GM12878 (cell line): ENCODE data around the gene MAN1A1. TPM values are rescaled to one million over a fixed set of nuclear protein-coding genes. Genes with fewer than 3 reads are reported as not detected.
"Not testable (repeated sequence)": the region's sequence is repeated elsewhere in the genome, so short reads cannot be mapped to it uniquely, and the experiment has no call there.

Source experiments
- ATAC-seq: fragments of 200-7000 bp; cut with Tn5 transposase; 3 replicates; pipeline ENCODE4 v1.9.1; 2020; ENCODE audit warnings: mild to moderate bottlenecking, moderate library complexity
- BruUV-seq: library from RNA; stranded (reverse); fragments of 400-500 nt; replicated peaks from 2 replicates; lab custom pipeline; 2021; lab: Mats Ljungman, UMichigan
- CTCF ChIA-PET: fragments of 300-600 bp; sonication (Branson Sonifier 250); formaldehyde crosslinking; extraction: SDS; loops from one replicate; lab custom pipeline; 2021; ENCODE audit warnings: inconsistent platforms; lab: Yijun Ruan, JAX
- POLR2A ChIA-PET: fragments of 350-600 bp; formaldehyde crosslinking; extraction: SDS; loops from one replicate; lab custom pipeline; 2021; ENCODE audit warnings: inconsistent platforms; lab: Charles Lee
- RAD21 ChIA-PET: fragments of 300-600 bp; sonication (Branson Sonifier 250); formaldehyde crosslinking; loops from one replicate; lab custom pipeline; 2023; ENCODE audit warnings: antibody characterized with exemption; ENCODE audit not compliant: unreplicated experiment; lab: Charles Lee
- SMC1A ChIA-PET: fragments of 300-600 bp; sonication (Branson Sonifier 250); formaldehyde crosslinking; loops from one replicate; lab custom pipeline; 2023; ENCODE audit not compliant: unreplicated experiment, uncharacterized antibody; lab: Charles Lee
- DNase-seq: peaks from one replicate; pipeline ENCODE4 v3.0.0-alpha.2; 2011; ENCODE audit warnings: low read depth, low spot score
- FAIRE-seq: peaks from 3 replicates; lab custom pipeline; 2011; peaks lifted over from hg19 to GRCh38; lab: Jason Lieb, UNC
- H2AFZ ChIP-seq: 2 replicates; pipeline ENCODE4 v1.6.0; 2011; ENCODE audit warnings: low read depth, low read length, control low read depth; ENCODE audit not compliant: control insufficient read depth
- H3K27ac ChIP-seq: 2 replicates; pipeline ENCODE4 v1.5.1; 2011; ENCODE audit warnings: control low read depth; ENCODE audit not compliant: control insufficient read depth, insufficient read depth
- H3K27me3 ChIP-seq, 2 experiments: replicated peaks in 1 of 2; 2 replicates each; pipeline versions ENCODE4 v1.6.0 to v1.6.1; 2011; ENCODE audit warnings: low read length in 1 of 2; ENCODE audit not compliant: control insufficient read depth in 2 of 2, insufficient read depth in 2 of 2
- H3K36me3 ChIP-seq, 2 experiments: 2 replicates each; pipeline ENCODE4 v1.5.1; 2011; ENCODE audit warnings: low read length in 1 of 2; ENCODE audit not compliant: control insufficient read depth in 2 of 2, insufficient read depth in 2 of 2
- H3K4me1 ChIP-seq: 2 replicates; pipeline ENCODE4 v1.6.1; 2011; ENCODE audit warnings: mild to moderate bottlenecking, low read length, moderate library complexity, mixed read lengths; ENCODE audit not compliant: control insufficient read depth, insufficient read depth
- H3K4me2 ChIP-seq: 2 replicates; pipeline ENCODE4 v1.6.0; 2011; ENCODE audit warnings: control low read depth; ENCODE audit not compliant: control insufficient read depth, insufficient read depth
- H3K4me3 ChIP-seq: fragments of 200-600 bp; sonication (generic); 2 replicates; pipeline ENCODE4 v1.5.1; 2016
- H3K79me2 ChIP-seq: 2 replicates; pipeline ENCODE4 v1.6.0; 2011; ENCODE audit warnings: low read length; ENCODE audit not compliant: control insufficient read depth, insufficient read depth
- H3K9ac ChIP-seq: 2 replicates; pipeline ENCODE4 v1.8.0; 2011; ENCODE audit warnings: low read length, control low read depth, mixed read lengths; ENCODE audit not compliant: control insufficient read depth, insufficient read depth
- H3K9me3 ChIP-seq: replicated peaks from 3 replicates; pipeline ENCODE4 v1.5.1; 2011; ENCODE audit warnings: mild to moderate bottlenecking, low read length; ENCODE audit not compliant: control insufficient read depth, insufficient read depth
- H4K20me1 ChIP-seq: 2 replicates; pipeline ENCODE4 v1.6.0; 2011; ENCODE audit not compliant: control insufficient read depth, insufficient read depth
- EZH2 ChIP-seq: IDR thresholded peaks from 2 replicates; pipeline ENCODE4 v1.6.1; 2012; ENCODE audit warnings: low read depth, mild to moderate bottlenecking, control low read depth, inconsistent platforms, low read length, borderline replicate concordance; ENCODE audit not compliant: control insufficient read depth
- MEF2B ChIP-seq: fragments of 450-650 bp; IDR thresholded peaks from 2 replicates; pipeline ENCODE4 v1.6.1; 2018; ENCODE audit warnings: mild to moderate bottlenecking, moderate library complexity; ENCODE audit not compliant: partially characterized antibody, poor library complexity, severe bottlenecking
- SMAD5 ChIP-seq: IDR thresholded peaks from 2 replicates; pipeline ENCODE4 v1.6.1; 2016; ENCODE audit warnings: antibody characterized with exemption, low read depth
- ZBTB11 ChIP-seq: fragments of 450-650 bp; formaldehyde crosslinking; IDR thresholded peaks from 2 replicates; pipeline ENCODE4 v1.5.0; 2022; ENCODE audit warnings: mild to moderate bottlenecking, missing genetic modification characterization
- ZBTB4 ChIP-seq: fragments of 450-650 bp; formaldehyde crosslinking; IDR thresholded peaks from 2 replicates; pipeline ENCODE4 v1.4.0; 2022; ENCODE audit warnings: mild to moderate bottlenecking, moderate library complexity
- WGBS: methylation state at CpG from one replicate; pipeline ENCODE4 v1.1.6; 2016; ENCODE audit warnings: low lambda C conversion rate; ENCODE audit not compliant: insufficient replicate concordance, insufficient coverage; ENCODE audit errors: missing lambda C conversion rate; 5-methylcytosine and 5-hydroxymethylcytosine counted together
- in situ Hi-C: fragments of 300-500 bp; cut with MboI; formaldehyde crosslinking; loops from 9 replicates; pipeline ENCODE4 v1.14.3; 2018; ENCODE audit warnings: mixed read lengths
- intact Hi-C: fragments of 100-400 bp; cut with micrococcal nuclease; formaldehyde crosslinking; loops from one replicate; pipeline ENCODE4 v1.14.2; 2022; ENCODE audit not compliant: unreplicated experiment
- polyA plus RNA-seq, 11 experiments: library from polyadenylated mRNA; depleted of rRNA in 4 of 11; unstranded in 6 of 11; stranded (reverse) in 5 of 11; fragments of >200 nt; fragmentation: Nextera tagmentation in 4 of 11; fragmentation: Illumina TruSeq in 1 of 11; extraction: Ambion mirVana in 4 of 11; extraction: Trizol in 1 of 11; gene quantifications; 1 replicate in 1 of 11; 2 replicates in 10 of 11; pipeline versions ENCODE4 v1.2.1 to v1.2.3, GENCODE V29; 2011 to 2016; ENCODE audit warnings: inconsistent platforms in 2 of 11, missing spikeins in 2 of 11, low read depth in 1 of 11
- total RNA-seq, 4 experiments: library from RNA; depleted of rRNA in 3 of 4; stranded (reverse); fragments of >200 nt in 3 of 4; fragmentation: Illumina TruSeq in 1 of 4; extraction: Trizol in 1 of 4; gene quantifications; 2 replicates each; pipeline versions ENCODE4 v1.2.1 to v1.2.3, GENCODE V29; 2013 to 2021
- TF ChIP-seq, protein P1 (sequence below): IDR thresholded peaks from 2 replicates; pipeline ENCODE4 v1.6.1; 2012; ENCODE audit warnings: low read depth, low read length, improper control_type of control experiment

MAN1A1 gene
- total and polyA plus RNA-seq, 10 of the 15 experiments (the other 5 are each of a cell fraction or from before 2014, with no cell fraction given), result 5.4 to 28.1 (median 19.5) TPM

- BruUV-seq, H3K27me3 ChIP-seq, H3K9ac ChIP-seq, H3K79me2 ChIP-seq, H3K4me2 ChIP-seq, POLR2A ChIA-PET, intact Hi-C loops, in situ Hi-C loops, H3K4me1 ChIP-seq, H3K36me3 ChIP-seq, H3K27ac ChIP-seq, H3K4me3 ChIP-seq, DNase-seq, H3K9me3 ChIP-seq, H4K20me1 ChIP-seq, ATAC-seq, FAIRE-seq, H2AFZ ChIP-seq: not testable (repeated sequence)
- CTCF ChIA-PET, result interaction anchor here (1.4 kb wide), 1 partner anchor 50 kb away, joined by 3 read pairs; no protein-coding TSS in a partner anchor
- 91% methylated on average over 3 of the region's 3 CpGs for WGBS
- SMC1A ChIA-PET, result interaction anchor here (1.0 to 2.6 kb wide), 10 partner anchors 9 to 67 kb away, joined by 3 to 9 read pairs (median 3); no protein-coding TSS in a partner anchor
- RAD21 ChIA-PET, result interaction anchor here (1.8 kb wide), 1 partner anchor 23 kb away, joined by 7 read pairs; no protein-coding TSS in a partner anchor
Measured at GRCh38 chr6:119291060-119291459, 58.5 kb downstream of the MAN1A1 start.

- H4K20me1 ChIP-seq, result no peaks in the 10 kb centered on the region
- in situ Hi-C loops, result no loop called here
- ChIA-PET CTCF (interaction anchor here (1.0 to 1.4 kb wide), 3 partner anchors 23 to 51 kb away, joined by 3 to 5 read pairs (median 3); no protein-coding TSS in a partner anchor), SMC1A (interaction anchor here (0.8 to 1.3 kb wide), 9 partner anchors 11 to 66 kb away, joined by 3 to 5 read pairs (median 3); no protein-coding TSS in a partner anchor), RAD21 (interaction anchor here (1.0 to 1.8 kb wide), 2 partner anchors 24 to 57 kb away, joined by 3 to 7 read pairs; no protein-coding TSS in a partner anchor), POLR2A (interaction anchor here (0.6 to 1.2 kb wide), 2 partner anchors 10 to 78 kb away, joined by 3 to 4 read pairs; no protein-coding TSS in a partner anchor)
- no peak overlapping the region for H2AFZ ChIP-seq
- no peak for FAIRE-seq
- H3K79me2 ChIP-seq, result no peaks in the 10 kb centered on the region
- no peak overlapping the region for H3K27ac ChIP-seq
- no peaks in the 10 kb centered on the region for H3K4me1 ChIP-seq
- WGBS, result 78% methylated on average over 2 of the region's 2 CpGs
- H3K9me3 ChIP-seq, result no peaks in the 10 kb centered on the region
- intact Hi-C loops, result no loop called here
- H3K27me3 ChIP-seq, result no peaks in the 10 kb centered on the region
- BruUV-seq, result no TSS peak
- DNase-seq, result no peak
- H3K4me3 ChIP-seq, result no peak overlapping the region
- no peaks in the 10 kb centered on the region for H3K36me3 ChIP-seq
- H3K4me2 ChIP-seq, result no peak overlapping the region
- H3K9ac ChIP-seq, result no peak overlapping the region
- no peak for ATAC-seq
- TF ChIP-seq ZBTB4 (CRISPR knock-in tag) (no peak), SMAD5 (no peak), ZBTB11 (CRISPR knock-in tag) (no peak), MEF2B (no peak), EZH2 (no peak)
- TF ChIP-seq, protein P1, sequence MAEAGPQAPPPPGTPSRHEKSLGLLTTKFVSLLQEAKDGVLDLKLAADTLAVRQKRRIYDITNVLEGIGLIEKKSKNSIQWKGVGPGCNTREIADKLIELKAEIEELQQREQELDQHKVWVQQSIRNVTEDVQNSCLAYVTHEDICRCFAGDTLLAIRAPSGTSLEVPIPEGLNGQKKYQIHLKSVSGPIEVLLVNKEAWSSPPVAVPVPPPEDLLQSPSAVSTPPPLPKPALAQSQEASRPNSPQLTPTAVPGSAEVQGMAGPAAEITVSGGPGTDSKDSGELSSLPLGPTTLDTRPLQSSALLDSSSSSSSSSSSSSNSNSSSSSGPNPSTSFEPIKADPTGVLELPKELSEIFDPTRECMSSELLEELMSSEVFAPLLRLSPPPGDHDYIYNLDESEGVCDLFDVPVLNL, result no peak
Measured at GRCh38 chr6:119290306-119290705, 59.3 kb downstream of the MAN1A1 start.
